ENCODE results near the gene ZGPAT. TPM values are rescaled to one million over a fixed set of nuclear protein-coding genes. Genes with fewer than 3 reads are reported as not detected.
A peak's percentile ranks its signal among the peaks of the same experiment; 100 is the strongest.

The ZGPAT gene
- total and polyA plus RNA-seq, 2 donors (not counting 1 experiment from before 2014, with no cell fraction given), result 46.1 to 62.1 TPM

- Mint-ChIP-seq H3K27ac (no peak overlapping the region), H3K4me3 (peak overlapping the region; percentile 32), H3K4me1 (peaks cover 25% of the 10 kb centered on the region), H3K9me3 (ENCODE audit: insufficient read depth) (no peaks in the 10 kb centered on the region), H3K27me3 (no peaks in the 10 kb centered on the region)
- Histone ChIP-seq H3K9ac (ENCODE audit: low read length) (no peak overlapping the region), H3K4me1 (ENCODE audit: control insufficient read depth in 2 of 2, insufficient read depth in 2 of 2, low read length in 2 of 2) (peaks cover 21 to 28% of the 10 kb centered on the region in 2 donors), H3K27me3 (replicated peaks in 1 of 4; ENCODE audit: control extremely low read depth in 1 of 4, control insufficient read depth in 3 of 4, insufficient read depth in 4 of 4, low read length in 3 of 4) (no peaks in the 10 kb centered on the region), H3K4me2 (replicated peaks; ENCODE audit: low read depth, low read length, poor library complexity, severe bottlenecking) (no peak overlapping the region), H3K79me2 (ENCODE audit: control insufficient read depth, insufficient read depth, low read length) (peaks cover 92% of the 10 kb centered on the region), H3K36me3 (replicated peaks in 1 of 2; ENCODE audit: control extremely low read depth in 1 of 2, control insufficient read depth in 1 of 2, extremely low read depth in 1 of 2, insufficient read depth in 2 of 2, low read length in 1 of 2) (peaks cover 0 to 35% of the 10 kb centered on the region in 2 experiments), H3K27ac (ENCODE audit: low read length in 2 of 2) (no peak overlapping the region), H3K4me3 (ENCODE audit: control extremely low read depth in 1 of 5, extremely low read depth in 1 of 5, insufficient read depth in 1 of 5, low read depth in 2 of 5, low read length in 4 of 5) (no peak overlapping the region), H3K9me3 (ENCODE audit: control extremely low read depth in 1 of 3, control insufficient read depth in 2 of 3, insufficient read depth in 1 of 3, low read length in 2 of 3) (no peaks in the 10 kb centered on the region), H2AFZ (ENCODE audit: insufficient read depth, low read depth, low read length, poor library complexity, severe bottlenecking) (no peak overlapping the region), H4K20me1 (ENCODE audit: control insufficient read depth, insufficient read depth, low read length, poor library complexity, severe bottlenecking) (peaks cover 85% of the 10 kb centered on the region)
- DNase-seq (no peak), ATAC-seq (ENCODE audit: low read depth) (no peak)
- ChIA-PET CTCF (interaction anchor here (1.0 to 1.2 kb wide), 3 partner anchors 14 to 168 kb away, joined by 3 read pairs; partner anchors contain the start of genes PTK6 and TPD52L2), POLR2A (interaction anchor here (0.5 kb wide), 1 partner anchor 266 kb away, joined by 7 read pairs; no protein-coding TSS in a partner anchor)
- intact Hi-C loops (cut with micrococcal nuclease), result loop anchor here (5.0 kb wide), 1 partner anchor 357 kb away; the partner anchor contains the start of gene TCEA2
- WGBS (ENCODE audit: insufficient coverage), result 100% methylated on average over 5 of the region's 8 CpGs
- TF ChIP-seq CTCF (IDR thresholded peaks at IDR 0.05) (no peak), EZH2 (IDR thresholded peaks at IDR 0.05; ENCODE audit: borderline replicate concordance, insufficient read depth, low read depth, low read length, poor library complexity, severe bottlenecking) (no peak)
These were observed 2.4 kb upstream of the ZGPAT start for GRCh38 chr20:63705232-63706026.
